WTC11 (cell line): ENCODE results near the gene DISC1.

ENCODE experiments used
- ATF1 ChIP-seq: sonication (generic); formaldehyde crosslinking; IDR thresholded peaks from 2 replicates; pipeline ENCODE4 v1.8.1; 2023; ENCODE audit warnings: mild to moderate bottlenecking, moderate library complexity, missing genetic modification reagents
- ATF2 ChIP-seq: sonication (generic); formaldehyde crosslinking; IDR thresholded peaks from 2 replicates; pipeline ENCODE4 v1.8.1; 2022; ENCODE audit warnings: low read depth, missing genetic modification reagents, borderline replicate concordance
- CREB1 ChIP-seq: sonication (generic); formaldehyde crosslinking; IDR thresholded peaks from 2 replicates; pipeline ENCODE4 v1.8.0; 2023; ENCODE audit warnings: mild to moderate bottlenecking, missing genetic modification reagents
- CREM ChIP-seq: sonication (generic); formaldehyde crosslinking; IDR thresholded peaks from 2 replicates; pipeline ENCODE4 v1.8.1; 2022; ENCODE audit warnings: mild to moderate bottlenecking, missing genetic modification reagents, moderate library complexity
- ELF4 ChIP-seq: sonication (generic); formaldehyde crosslinking; IDR thresholded peaks from 2 replicates; pipeline ENCODE4 v1.8.1; 2022; ENCODE audit warnings: low read depth, mild to moderate bottlenecking, moderate library complexity, missing genetic modification reagents
- JUN ChIP-seq: sonication (generic); formaldehyde crosslinking; IDR thresholded peaks from 2 replicates; pipeline ENCODE4 v1.8.0; 2023; ENCODE audit warnings: mild to moderate bottlenecking, missing genetic modification reagents
- NR1H2 ChIP-seq: sonication (generic); formaldehyde crosslinking; IDR thresholded peaks from 2 replicates; pipeline ENCODE4 v1.9.0; 2021; ENCODE audit warnings: mild to moderate bottlenecking, moderate library complexity, missing genetic modification reagents
- NR3C1 ChIP-seq: sonication (generic); formaldehyde crosslinking; conservative IDR thresholded peaks from 2 replicates; pipeline ENCODE4 v1.8.1; 2023; ENCODE audit warnings: low read depth, mild to moderate bottlenecking, missing genetic modification reagents
- SP1 ChIP-seq: sonication (generic); formaldehyde crosslinking; conservative IDR thresholded peaks from 2 replicates; pipeline ENCODE4 v1.8.1; 2022; ENCODE audit warnings: missing genetic modification reagents
- TEAD4 ChIP-seq: sonication (generic); formaldehyde crosslinking; IDR thresholded peaks from 2 replicates; pipeline ENCODE4 v1.8.0; 2022; ENCODE audit warnings: mild to moderate bottlenecking, missing genetic modification reagents
- ZNF121 ChIP-seq: sonication (generic); formaldehyde crosslinking; IDR thresholded peaks from 2 replicates; pipeline ENCODE4 v1.8.0; 2023; ENCODE audit warnings: missing genetic modification reagents
- ZNF396 ChIP-seq: fragments of 250-450 bp; sonication (Bioruptor Pico); IDR thresholded peaks from 2 replicates; pipeline ENCODE4 v1.8.0; 2021; ENCODE audit warnings: mild to moderate bottlenecking, moderate library complexity, borderline replicate concordance
- TF ChIP-seq, protein P1 (sequence below): fragments of 200-600 bp; IDR thresholded peaks from 2 replicates; pipeline ENCODE4 v1.8.0; 2022; ENCODE audit warnings: antibody characterized with exemption
- TF ChIP-seq, protein P2 (sequence below): sonication (generic); formaldehyde crosslinking; IDR thresholded peaks from 2 replicates; pipeline ENCODE4 v1.8.1; 2023; ENCODE audit warnings: mild to moderate bottlenecking, missing genetic modification reagents

- no peak for TF ChIP-seq ZNF121
- TF ChIP-seq, protein P1, sequence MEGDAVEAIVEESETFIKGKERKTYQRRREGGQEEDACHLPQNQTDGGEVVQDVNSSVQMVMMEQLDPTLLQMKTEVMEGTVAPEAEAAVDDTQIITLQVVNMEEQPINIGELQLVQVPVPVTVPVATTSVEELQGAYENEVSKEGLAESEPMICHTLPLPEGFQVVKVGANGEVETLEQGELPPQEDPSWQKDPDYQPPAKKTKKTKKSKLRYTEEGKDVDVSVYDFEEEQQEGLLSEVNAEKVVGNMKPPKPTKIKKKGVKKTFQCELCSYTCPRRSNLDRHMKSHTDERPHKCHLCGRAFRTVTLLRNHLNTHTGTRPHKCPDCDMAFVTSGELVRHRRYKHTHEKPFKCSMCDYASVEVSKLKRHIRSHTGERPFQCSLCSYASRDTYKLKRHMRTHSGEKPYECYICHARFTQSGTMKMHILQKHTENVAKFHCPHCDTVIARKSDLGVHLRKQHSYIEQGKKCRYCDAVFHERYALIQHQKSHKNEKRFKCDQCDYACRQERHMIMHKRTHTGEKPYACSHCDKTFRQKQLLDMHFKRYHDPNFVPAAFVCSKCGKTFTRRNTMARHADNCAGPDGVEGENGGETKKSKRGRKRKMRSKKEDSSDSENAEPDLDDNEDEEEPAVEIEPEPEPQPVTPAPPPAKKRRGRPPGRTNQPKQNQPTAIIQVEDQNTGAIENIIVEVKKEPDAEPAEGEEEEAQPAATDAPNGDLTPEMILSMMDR = no peak
- TF ChIP-seq CREB1 = no peak
- TF ChIP-seq CREM (CRISPR knock-in tag) = no peak
- no peak for TF ChIP-seq NR3C1 (CRISPR knock-in tag)
- TF ChIP-seq ATF1 = no peak
- no peak for TF ChIP-seq ZNF396
- no peak for TF ChIP-seq JUN (CRISPR knock-in tag)
- TF ChIP-seq, protein P2, sequence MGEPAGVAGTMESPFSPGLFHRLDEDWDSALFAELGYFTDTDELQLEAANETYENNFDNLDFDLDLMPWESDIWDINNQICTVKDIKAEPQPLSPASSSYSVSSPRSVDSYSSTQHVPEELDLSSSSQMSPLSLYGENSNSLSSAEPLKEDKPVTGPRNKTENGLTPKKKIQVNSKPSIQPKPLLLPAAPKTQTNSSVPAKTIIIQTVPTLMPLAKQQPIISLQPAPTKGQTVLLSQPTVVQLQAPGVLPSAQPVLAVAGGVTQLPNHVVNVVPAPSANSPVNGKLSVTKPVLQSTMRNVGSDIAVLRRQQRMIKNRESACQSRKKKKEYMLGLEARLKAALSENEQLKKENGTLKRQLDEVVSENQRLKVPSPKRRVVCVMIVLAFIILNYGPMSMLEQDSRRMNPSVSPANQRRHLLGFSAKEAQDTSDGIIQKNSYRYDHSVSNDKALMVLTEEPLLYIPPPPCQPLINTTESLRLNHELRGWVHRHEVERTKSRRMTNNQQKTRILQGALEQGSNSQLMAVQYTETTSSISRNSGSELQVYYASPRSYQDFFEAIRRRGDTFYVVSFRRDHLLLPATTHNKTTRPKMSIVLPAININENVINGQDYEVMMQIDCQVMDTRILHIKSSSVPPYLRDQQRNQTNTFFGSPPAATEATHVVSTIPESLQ = no peak
- no peak for TF ChIP-seq TEAD4 (CRISPR knock-in tag)
- TF ChIP-seq SP1 (CRISPR knock-in tag) = no peak
- TF ChIP-seq ELF4 (CRISPR knock-in tag) = no peak
- no peak for TF ChIP-seq ATF2 (CRISPR knock-in tag)
- no peak for TF ChIP-seq NR1H2 (CRISPR knock-in tag)
These were observed 421.9 kb downstream of the DISC1 start for GRCh38 chr1:232048481-232048880.
